ENCODE results near the gene VSTM2B.

Gene VSTM2B

GRCh38 chr19:29561601-29562000 lies 35.8 kb downstream of the VSTM2B start:
- FAIRE-seq (no peak), DNase-seq (ENCODE audit: extremely low spot score, insufficient read length, low read depth) (no peak)

DNA sequence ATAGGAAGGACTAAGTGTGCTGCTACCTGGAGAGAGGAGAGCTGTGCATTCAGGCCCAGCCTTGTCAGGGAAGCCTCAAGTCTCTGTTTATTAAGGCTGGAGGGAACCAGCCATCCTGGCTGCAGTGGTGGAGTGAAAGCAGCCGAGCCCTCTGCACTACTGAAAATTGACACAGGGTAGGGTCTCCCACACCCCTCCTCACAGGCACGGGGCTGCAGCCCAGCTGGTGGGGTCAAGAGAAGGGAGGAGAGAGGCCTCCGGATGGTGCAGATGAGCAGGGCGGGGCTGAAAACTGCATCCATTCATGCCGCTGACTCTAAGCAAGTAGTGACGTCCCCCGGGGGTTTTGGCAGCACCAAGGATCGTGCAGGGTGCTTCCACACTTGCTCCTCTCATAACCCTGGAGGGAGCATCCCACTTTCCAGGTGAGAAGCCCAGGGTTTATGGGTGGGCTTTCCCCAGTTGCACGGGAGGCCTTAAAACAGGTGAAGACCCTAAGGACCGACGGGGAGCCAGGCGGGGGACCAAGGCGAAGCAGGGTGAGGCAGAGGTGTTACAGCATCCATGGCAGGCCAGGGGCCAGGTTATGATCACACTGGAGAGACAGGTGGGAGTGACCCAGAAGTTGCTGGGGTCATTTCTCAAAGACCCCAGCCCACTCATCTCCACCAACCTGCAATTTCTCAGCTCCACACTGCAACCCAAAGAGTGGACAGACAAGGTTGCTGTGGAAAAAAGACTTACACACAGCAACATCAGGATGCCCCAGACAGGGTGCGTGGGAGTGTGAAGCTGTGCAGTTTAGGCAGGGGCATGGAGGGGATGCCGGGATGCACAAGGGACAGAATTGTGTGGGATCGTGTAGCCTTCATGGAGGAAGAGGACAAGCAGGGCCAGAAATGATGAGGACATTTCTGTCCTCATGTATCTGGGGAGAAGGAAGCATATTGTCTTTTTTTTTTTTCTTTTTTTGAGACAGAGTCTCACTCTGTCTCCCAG lies 36.8 kb downstream of the VSTM2B start:
- FAIRE-seq (no peak), DNase-seq (ENCODE audit: extremely low spot score, insufficient read length, low read depth) (no peak)

DNA sequence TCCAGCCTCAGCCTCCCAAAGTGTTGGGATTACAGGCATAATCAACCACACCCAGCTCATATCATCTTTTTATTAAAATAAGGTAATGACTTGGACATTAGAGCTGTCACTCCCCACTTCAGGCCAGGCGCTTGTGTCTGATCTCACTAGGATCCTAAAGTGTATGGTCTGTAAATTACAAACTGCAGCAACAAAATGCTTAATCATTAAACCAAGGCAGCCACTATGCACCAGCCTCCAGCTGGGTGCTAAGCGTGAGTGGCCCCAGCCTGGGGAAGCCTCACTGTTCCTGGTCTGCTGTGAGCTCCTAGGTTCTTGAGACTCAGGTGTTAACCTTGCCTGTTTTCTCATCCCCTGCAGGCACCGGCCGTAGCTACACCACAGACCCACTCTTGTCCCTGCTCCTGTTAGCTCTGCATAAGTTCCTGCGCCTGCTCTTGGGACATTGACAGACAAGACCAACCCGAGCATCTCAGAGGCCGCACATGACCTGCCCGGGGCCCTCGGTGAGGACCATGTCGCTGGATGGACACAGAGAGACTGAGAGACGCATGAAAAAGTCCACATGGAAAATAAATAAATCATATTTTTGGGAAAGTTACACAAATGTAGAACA lies 37.8 kb downstream of the VSTM2B start:
- no peak for FAIRE-seq

GRCh38 chr19:29564574-29565005 lies 38.8 kb downstream of the VSTM2B start:
- DNase-seq (ENCODE audit: extremely low spot score, insufficient read length, low read depth): no peak
- no peak for FAIRE-seq

More for the DNA sequence above, 37.8 kb downstream of the VSTM2B start:
- DNase-seq (ENCODE audit: extremely low spot score, insufficient read length, low read depth): no peak

DNA sequence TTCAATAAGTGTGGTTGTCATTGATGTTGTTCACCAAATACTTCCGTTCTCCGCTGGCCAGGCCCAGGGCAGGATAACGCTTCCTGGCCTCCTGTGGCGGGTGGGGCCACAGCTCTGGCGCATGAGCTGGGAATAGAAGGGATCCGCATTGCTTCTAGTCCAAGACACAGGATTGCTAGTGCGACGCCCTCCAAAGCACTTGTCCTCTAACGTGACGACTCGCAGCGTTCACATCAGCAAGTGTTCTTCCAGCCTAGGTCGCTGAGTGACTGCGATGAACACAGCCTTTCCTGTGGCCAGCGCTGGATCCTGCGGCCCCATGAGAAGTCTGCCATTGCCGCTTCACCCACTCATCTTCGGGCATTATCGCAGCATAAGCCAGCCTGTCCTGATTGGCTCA lies 39.4 kb downstream of the VSTM2B start:
- DNase-seq (ENCODE audit: extremely low spot score, insufficient read length, low read depth): no peak
- FAIRE-seq: no peak

DNA sequence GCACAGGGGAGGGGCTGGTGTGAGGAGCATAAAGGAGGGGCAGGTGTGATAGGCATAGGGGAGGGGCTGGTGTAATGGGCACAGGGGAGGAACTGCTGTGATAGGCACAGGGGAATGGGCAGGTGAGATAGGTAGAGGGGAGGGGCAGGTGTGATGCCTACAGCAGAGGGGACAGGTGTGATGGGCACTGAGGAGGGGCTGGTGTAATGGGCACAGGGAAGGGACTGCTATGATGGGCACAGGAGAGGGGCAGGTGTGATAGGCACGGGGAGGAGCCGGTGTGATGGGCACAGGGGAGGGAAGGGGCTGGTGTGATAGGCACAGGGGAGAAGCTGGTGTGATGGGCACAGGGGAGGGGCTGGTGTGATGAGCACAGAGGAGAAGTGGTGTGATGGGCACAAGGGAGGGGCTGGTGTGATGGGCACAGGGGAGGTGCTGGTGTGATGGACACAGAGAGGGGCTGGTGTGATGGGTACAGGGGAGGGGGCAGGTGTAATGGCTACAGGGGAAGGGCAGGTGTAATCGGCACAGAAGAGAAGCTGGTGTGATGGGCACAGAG lies 40.8 kb downstream of the VSTM2B start:
- FAIRE-seq: no peak
- no peak for DNase-seq (ENCODE audit: extremely low spot score, insufficient read length, low read depth)

DNA sequence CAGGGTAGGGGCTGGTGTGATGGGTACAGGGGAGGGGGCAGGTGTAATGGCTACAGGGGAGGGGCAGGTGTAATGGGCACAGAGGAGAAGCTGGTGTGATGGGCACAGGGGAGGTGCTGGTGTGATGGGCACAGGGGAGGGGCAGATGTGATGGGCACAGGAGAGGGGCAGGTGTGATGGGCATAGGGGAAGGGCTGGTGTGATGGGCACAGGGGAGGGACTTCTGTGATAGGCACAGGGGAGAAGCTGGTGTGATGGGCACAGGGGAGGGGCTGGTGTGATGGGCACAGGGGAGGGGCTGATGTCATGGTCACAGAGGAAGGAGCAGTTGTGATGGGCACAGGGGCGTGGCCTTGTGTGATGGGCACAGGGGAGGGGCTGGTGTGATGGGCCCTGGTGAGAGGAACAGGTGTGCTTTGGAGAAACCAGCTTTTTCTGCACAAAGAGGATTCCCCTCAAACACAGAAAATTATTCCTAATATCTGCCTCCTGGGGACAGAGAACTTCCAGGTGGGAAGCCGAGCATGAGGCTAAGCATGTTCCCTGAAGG lies 41.6 kb downstream of the VSTM2B start:
- DNase-seq (ENCODE audit: extremely low spot score, insufficient read length, low read depth): no peak
- no peak for FAIRE-seq

- DNase-seq (ENCODE audit: extremely low spot score, insufficient read length, low read depth): no peak
- FAIRE-seq: no peak
Measured at GRCh38 chr19:29568036-29569025, 42.5 kb downstream of the VSTM2B start.

- FAIRE-seq (no peak), DNase-seq (ENCODE audit: extremely low spot score, insufficient read length, low read depth) (no peak)
Measured at GRCh38 chr19:29569038-29569911, 43.5 kb downstream of the VSTM2B start.

- DNase-seq (ENCODE audit: extremely low spot score, insufficient read length, low read depth) (no peak), FAIRE-seq (no peak)
Measured at GRCh38 chr19:29571181-29571580, 45.4 kb downstream of the VSTM2B start.

DNA sequence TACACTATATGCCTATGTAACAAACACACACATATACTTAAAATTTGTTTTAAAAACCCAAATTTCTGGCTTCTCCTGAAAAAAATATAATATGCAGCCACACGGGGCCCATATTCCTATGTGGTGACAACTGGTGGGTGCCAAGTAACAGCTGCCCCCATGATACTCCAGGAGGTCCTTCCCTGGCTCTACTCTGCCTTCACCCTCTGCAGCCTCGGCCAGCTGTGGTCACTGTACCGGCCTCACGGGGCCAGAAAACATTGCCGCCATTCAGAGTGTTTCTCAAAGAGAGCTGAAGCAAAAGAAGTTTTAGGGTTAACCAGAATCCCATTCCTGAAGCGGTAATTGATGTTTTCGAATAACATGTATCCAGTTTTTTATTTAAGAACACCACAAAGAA lies 47.7 kb downstream of the VSTM2B start:
- DNase-seq (ENCODE audit: extremely low spot score, insufficient read length, low read depth) (no peak), FAIRE-seq (no peak)

DNA sequence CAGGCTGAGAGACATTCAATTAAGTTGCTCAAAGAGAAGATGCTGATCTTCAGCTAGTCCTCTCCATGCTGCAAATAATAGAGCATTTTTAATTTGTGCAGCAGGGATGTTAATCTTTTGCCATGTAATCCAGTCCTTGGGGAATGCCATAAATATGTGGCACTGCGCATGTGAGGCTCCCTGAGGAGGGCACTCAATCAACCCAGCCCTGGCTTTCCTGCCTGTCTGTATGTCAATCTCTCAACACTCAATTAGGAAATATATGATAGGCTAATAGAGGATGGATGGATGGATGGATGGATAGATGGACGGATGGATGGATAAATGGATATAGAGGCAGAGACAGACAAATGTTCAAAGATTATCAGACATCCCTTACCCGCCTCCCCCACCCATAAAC lies 48.7 kb downstream of the VSTM2B start:
- FAIRE-seq: no peak

DNA sequence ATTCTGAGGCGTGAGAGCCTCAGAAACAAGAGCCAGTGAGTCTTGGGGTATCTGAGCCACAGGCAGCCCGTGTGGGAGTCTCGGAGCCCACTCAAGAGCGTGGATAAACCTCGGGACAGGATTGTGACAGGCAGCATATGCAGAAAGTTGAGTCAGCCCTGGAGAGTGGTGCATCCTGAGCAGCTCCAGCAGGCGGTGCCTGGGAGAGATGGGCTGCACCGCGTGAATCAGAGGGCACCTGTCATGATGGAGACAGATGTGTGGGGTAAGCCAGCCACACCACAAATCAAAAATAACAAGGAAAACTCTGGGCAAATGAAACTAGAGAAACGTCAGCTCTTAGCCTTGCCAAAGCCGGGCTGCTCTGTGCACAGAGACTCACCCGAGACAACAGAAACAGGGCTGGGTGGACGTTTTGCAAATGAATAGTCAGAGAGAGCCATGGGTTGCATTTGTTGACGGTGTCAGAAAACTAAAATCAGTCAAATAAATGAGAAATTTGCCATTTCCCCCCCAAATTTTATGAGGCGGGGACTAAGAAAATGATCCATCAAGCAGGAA lies 50.3 kb downstream of the VSTM2B start:
- FAIRE-seq (no peak), DNase-seq (ENCODE audit: extremely low spot score, insufficient read length, low read depth) (no peak)

More for the DNA sequence above, 48.7 kb downstream of the VSTM2B start:
- DNase-seq (ENCODE audit: extremely low spot score, insufficient read length, low read depth): no peak

- FAIRE-seq (peak; percentile 35), DNase-seq (ENCODE audit: extremely low spot score, insufficient read length, low read depth) (no peak)
Measured at GRCh38 chr19:29576761-29577648, 51.2 kb downstream of the VSTM2B start.

- no peak for DNase-seq (ENCODE audit: extremely low spot score, insufficient read length, low read depth)
- FAIRE-seq: no peak
Measured at GRCh38 chr19:29577649-29577963, 51.8 kb downstream of the VSTM2B start.

DNA sequence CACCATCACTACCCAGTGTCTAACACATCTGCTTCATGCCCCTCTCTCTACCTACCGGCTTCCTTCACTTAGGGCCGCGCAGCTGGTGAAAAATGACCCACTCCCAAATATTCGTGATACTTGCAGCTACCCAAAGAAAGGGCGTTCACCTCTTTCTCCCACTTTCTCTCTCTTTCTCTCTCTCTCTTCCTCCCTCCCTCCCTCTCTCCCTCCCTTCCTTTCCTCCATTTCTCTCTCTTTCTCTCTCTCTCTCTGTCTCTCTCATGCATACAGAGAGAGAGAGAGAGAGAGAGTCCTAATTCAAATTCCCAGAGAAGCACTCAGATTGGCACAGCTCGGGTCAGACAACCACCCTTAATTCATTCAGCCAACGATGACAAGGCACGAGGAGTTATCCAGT lies 52.6 kb downstream of the VSTM2B start:
- FAIRE-seq (no peak), DNase-seq (ENCODE audit: extremely low spot score, insufficient read length, low read depth) (no peak)

DNA sequence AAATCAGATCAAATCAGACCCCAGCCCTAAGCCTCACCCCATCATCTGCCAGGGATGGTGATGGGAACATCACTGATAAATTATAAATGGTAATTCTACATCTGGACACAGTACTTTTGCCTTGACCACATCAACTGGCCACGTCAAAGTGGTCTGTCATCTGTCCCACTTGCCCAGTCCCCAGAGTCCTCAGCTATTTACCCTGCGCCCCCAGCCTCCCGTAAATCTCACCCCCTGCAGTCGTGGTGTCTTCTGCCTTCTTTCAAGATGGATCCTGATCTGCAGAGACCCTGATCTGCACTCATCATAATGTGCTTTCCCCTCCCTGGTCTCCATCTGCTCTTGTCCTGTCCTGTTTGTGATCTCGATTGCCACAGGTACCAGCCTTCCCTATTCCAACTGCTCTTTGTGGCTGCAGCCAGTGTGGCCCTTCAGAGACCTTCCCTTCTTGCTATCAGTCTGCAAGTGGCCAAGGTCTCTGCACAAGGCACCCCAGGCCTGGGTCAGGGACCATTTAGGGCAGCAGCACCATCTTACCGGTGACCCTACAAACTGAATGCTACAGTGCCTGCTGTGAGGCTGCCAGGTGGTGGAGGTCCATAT lies 53.6 kb downstream of the VSTM2B start:
- FAIRE-seq (no peak), DNase-seq (ENCODE audit: extremely low spot score, insufficient read length, low read depth) (no peak)
